Mucosa of stomach (tissue), 1 donor: ENCODE data around the gene SDR39U1.
"Not testable (repeated sequence)": the region's sequence is repeated elsewhere in the genome, so short reads cannot be mapped to it uniquely, and the experiment has no call there.

ENCODE experiments used
- H3K27me3 ChIP-seq: one replicate; pipeline ENCODE4 v1.7.0; 2013; ENCODE audit warnings: mild to moderate bottlenecking, low read length; ENCODE audit not compliant: control insufficient read depth, insufficient read depth
- H3K36me3 ChIP-seq: one replicate; pipeline ENCODE4 v1.7.0; 2013; ENCODE audit warnings: low read length; ENCODE audit not compliant: control insufficient read depth, insufficient read depth
- H3K4me1 ChIP-seq: one replicate; pipeline ENCODE4 v1.7.0; 2013; ENCODE audit warnings: mild to moderate bottlenecking, low read length; ENCODE audit not compliant: control insufficient read depth, insufficient read depth
- H3K4me3 ChIP-seq: one replicate; pipeline ENCODE4 v1.7.0; 2013; ENCODE audit warnings: low read length
- H3K9ac ChIP-seq: one replicate; pipeline ENCODE4 v1.7.0; 2013; ENCODE audit warnings: mild to moderate bottlenecking, low read length, moderate library complexity
- H3K9me3 ChIP-seq: one replicate; pipeline ENCODE4 v1.7.0; 2013; ENCODE audit warnings: mild to moderate bottlenecking, low read length, moderate library complexity; ENCODE audit not compliant: control insufficient read depth
- donor health status: Pancreatic carcinoma.

SDR39U1 gene, protein sequence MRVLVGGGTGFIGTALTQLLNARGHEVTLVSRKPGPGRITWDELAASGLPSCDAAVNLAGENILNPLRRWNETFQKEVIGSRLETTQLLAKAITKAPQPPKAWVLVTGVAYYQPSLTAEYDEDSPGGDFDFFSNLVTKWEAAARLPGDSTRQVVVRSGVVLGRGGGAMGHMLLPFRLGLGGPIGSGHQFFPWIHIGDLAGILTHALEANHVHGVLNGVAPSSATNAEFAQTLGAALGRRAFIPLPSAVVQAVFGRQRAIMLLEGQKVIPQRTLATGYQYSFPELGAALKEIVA

DNA sequence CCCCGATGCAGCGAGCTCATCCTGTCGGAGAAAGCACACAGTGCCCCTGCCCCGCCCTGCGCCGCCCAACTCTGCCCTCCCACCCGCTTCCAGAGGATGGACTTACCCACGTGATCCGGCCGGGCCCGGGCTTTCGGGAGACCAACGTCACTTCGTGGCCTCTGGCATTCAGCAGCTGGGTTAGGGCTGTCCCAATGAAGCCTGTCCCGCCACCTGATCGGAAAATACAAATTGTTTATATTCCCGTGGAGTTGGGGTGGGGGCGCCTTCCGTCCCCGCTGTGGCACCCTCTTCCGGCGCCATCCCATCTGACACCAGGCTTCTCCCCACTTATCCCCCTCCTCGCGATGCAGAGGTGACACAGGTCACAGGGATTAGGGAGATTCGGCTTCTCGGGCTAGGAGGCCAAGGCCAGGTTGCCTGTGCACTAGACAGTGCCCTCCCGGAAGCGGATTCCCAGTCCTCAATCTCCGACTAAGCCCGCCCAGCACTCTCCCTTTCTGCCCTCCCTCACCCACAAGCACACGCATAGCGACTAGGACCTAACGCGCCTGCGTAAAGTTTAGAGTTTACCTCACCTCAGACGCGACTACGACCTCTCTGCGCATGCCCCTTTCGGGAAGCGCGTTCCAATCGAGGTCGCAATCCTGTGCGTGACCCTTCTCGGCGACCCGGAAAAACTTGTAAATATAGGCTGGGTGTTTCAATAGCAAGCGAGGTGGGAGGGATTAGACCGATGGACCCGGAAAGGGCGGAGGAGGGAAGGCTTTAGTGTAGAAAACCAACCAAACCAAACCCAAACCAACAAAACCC lies at the start of gene SDR39U1:
Gene SDR39U1, minus strand, starts transcription at position 537 of the 813 bp plus-strand sequence. Its CDS starts 7 bp downstream, at position 530.
- Histone ChIP-seq H3K36me3 (peaks cover 15% of the 10 kb centered on the region), H3K27me3 (no peaks in the 10 kb centered on the region), H3K9me3 (no peaks in the 10 kb centered on the region), H3K4me1 (peaks cover 17% of the 10 kb centered on the region), H3K4me3 (peak within 1 kb of the TSS; percentile 61), H3K9ac (peak within 1 kb of the TSS; percentile 91)

DNA sequence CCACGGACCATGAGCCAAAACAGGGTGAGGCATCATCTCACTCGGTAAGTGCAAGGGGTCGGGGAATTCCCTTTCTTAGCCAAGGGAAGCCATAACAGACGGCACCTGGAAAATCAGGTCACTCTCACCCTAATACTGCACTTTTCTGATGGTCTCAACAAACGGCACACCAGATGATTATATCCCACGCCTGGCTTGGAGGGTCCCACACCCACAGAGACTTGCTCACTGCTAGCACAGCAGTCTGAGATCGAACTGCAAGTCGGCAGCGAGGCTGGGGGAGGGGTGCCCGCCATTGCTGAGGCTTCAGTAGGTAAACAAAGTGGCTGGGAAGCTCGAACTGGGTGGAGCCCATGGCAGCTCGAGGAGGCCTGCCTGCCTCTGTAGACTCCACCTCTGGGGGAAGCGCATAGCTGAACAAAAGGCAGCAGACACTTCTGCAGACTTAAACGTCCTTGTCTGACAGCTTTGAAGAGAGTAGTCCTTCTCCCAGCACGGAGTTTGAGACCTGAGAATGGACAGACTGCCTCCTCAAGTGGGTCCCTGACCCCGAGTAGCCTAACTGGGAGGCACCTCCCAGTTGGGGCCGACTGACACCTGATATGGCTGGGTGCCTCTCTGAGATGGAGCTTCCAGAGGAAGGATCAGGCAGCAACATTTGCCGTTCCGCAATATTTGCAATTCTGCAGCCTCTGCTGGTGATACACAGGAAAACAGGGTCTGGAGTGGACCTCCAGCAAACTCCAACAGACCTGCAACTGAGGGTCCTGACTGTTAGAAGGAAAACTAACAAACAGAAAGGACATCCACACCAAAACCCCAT lies 49.2 kb upstream of the SDR39U1 start:
- not testable (repeated sequence) for H3K36me3 ChIP-seq, H3K9me3 ChIP-seq, H3K9ac ChIP-seq, H3K4me1 ChIP-seq, H3K4me3 ChIP-seq, H3K27me3 ChIP-seq

DNA sequence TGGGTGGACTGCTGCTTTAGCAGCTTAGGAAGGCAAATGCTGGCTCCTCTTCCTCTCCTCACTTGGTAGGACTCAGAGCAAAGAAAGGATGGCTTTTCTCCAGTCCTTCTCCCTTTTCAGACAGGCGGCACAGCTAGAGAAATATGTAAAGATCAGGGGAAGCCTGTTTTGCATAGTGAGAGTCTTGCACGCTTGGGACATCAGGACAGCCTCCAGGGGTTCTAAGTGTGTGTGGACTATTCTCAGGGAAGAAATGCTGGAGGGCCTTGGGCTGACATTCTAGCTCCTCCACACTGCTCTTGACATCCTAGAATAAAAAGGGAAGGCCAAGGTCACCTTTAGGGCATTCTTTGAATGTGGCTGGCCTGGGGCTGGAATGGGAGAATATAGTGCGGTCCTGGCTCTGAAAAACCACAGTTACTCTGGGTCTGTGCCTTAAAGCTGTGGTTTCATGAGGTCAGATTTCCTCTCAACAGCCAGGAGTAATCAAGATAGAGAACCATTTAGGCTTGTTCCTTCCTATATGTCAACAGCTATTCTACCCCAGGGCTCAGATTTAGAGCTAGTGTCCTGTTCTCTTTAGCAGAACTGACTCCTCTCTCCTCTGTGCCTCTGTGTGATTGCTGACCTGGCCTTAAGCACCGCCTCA lies 41.2 kb upstream of the SDR39U1 start:
- Histone ChIP-seq H3K36me3 (no peaks in the 10 kb centered on the region), H3K4me1 (peaks cover 4% of the 10 kb centered on the region), H3K9ac (no peak overlapping the region), H3K9me3 (no peaks in the 10 kb centered on the region), H3K4me3 (no peak overlapping the region), H3K27me3 (no peaks in the 10 kb centered on the region)

DNA sequence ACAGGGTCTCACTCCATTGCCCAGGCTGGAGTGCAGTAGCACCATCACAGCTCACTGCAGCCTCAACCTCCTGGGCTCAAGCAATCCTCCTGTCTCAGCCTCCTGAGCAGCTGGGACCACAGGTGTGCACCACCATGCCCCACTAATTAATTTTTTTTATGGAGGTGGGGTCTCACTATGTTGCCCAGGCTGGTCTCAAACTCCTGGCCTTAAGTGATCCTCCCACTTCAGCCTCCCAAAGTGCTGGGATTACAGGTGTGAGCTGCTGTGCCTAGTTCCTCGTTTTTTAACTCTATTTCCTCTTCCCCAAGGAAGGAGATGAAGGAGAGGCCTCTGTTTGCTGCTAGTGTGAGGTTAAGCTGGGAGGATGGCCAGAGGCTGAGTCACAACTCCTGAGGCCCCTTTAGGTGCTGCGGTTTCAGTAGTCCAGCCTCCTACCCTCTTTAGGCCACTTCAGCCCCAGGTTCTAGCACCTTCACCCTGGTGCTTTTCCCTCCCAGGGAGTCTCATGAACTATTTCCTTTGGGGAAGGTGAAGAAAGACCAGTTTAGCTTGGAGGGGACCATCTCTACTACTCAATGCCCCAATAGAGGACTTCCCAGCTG lies 40.2 kb upstream of the SDR39U1 start:
- not testable (repeated sequence) for H3K9me3 ChIP-seq, H3K4me1 ChIP-seq, H3K4me3 ChIP-seq, H3K27me3 ChIP-seq, H3K9ac ChIP-seq, H3K36me3 ChIP-seq

DNA sequence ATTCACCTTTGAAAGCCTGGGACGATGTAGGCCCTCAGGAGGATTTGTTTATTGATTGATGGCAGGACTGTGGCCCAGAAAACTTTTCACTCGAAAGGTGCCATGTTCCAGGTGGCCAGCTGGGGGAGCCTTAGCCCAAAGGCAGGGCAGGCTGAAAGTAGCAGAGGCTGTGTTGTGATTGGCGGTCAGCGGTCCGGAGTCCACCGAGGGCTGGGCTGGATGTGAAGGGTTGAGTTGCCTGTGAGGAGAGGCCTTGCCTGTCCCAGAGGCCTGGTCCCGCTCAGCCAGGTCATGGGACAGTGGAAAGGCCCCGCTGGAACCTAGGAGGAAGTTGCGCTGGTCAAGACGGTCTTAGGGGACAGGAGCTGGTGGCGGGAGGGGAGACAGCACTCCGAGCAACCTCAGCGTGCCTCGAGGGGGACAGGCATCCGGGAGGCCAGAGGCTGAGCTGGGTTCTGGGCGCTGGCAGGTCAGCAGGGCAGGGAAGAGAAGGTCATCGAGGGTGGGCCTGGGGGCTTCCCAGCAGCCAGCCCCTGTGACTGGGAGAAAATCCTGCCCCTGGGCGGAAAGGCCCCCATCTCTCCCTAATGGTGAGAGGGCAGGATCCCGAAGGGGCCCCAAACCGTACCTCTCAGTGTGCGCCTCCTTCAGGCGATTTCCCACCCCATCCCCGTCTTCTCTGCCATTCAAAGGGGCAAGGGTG lies 39.2 kb upstream of the SDR39U1 start:
- Histone ChIP-seq H3K4me3 (no peak overlapping the region), H3K36me3 (no peaks in the 10 kb centered on the region)

DNA sequence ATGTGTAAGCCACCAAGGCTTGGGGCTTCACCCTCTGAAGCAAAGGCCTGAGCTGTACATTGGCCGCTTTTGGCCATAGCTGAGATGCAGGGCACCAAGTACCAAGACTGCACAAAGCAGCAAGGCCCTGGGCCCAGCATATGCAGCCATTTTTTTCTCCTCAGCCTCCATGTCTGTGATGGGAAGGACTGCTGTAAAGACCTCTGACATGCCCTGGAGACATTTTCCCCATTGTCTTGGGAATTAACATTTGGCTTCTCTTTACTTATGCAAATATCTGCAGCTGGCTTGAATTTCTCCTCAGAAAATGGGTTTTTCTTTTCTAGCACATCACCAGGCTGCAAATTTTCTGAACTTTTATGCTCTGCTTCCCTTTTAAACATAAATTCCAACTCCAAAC lies 37.4 kb upstream of the SDR39U1 start:
- not testable (repeated sequence) for H3K9me3 ChIP-seq, H3K4me3 ChIP-seq, H3K27me3 ChIP-seq, H3K9ac ChIP-seq, H3K36me3 ChIP-seq, H3K4me1 ChIP-seq

More for the DNA sequence above, 39.2 kb upstream of the SDR39U1 start:
- Histone ChIP-seq H3K27me3 (no peaks in the 10 kb centered on the region), H3K4me1 (peaks cover 4% of the 10 kb centered on the region), H3K9ac (no peak overlapping the region), H3K9me3 (no peaks in the 10 kb centered on the region)

DNA sequence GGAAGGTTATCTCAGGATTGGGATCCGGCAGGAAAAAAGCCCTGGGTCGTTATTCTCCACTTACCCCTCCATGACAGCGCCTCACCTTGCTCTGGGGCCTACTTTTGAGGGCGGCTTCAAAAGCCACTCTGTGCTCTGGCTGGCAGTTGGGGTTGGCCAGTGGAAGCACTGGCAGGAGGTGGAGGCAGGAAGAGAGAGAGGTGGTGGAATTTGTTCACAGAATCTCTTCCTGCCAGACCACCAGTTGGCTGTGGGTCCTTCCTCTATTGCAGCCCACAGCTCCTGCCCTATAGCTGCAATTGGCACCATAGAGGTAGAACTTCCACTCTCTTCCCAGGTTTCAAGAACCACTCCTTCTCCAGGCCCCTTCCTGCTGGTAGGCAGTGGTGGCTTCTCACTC lies 32.7 kb upstream of the SDR39U1 start:
- Histone ChIP-seq H3K9ac (no peak overlapping the region), H3K4me1 (no peaks in the 10 kb centered on the region), H3K9me3 (no peaks in the 10 kb centered on the region), H3K36me3 (no peaks in the 10 kb centered on the region), H3K27me3 (no peaks in the 10 kb centered on the region), H3K4me3 (no peak overlapping the region)

DNA sequence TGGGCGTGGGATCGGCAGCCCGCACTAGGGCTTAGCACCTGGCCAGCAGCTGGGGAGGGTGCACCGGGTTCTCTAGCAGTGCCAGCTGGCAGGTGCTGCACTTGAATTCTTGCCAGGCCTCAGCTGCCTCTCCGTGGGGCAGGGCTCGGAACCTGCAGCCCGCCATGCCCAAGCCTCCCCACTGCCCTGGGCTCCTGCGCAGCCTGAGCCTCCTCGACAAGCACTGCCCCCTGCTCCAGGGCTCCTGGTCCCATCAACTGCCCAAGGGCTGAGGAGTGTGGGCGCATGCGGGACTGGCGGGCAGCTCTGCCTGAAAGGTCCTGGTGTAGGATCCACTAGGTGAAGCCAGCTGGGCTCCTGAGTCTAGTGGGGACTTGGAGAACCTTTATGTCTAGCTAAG lies 30.6 kb upstream of the SDR39U1 start:
- H3K9ac ChIP-seq = no peak overlapping the region
- H3K9me3 ChIP-seq = no peaks in the 10 kb centered on the region
- H3K36me3 ChIP-seq = no peaks in the 10 kb centered on the region
- no peaks in the 10 kb centered on the region for H3K27me3 ChIP-seq
- H3K4me3 ChIP-seq = no peak overlapping the region
- no peaks in the 10 kb centered on the region for H3K4me1 ChIP-seq

DNA sequence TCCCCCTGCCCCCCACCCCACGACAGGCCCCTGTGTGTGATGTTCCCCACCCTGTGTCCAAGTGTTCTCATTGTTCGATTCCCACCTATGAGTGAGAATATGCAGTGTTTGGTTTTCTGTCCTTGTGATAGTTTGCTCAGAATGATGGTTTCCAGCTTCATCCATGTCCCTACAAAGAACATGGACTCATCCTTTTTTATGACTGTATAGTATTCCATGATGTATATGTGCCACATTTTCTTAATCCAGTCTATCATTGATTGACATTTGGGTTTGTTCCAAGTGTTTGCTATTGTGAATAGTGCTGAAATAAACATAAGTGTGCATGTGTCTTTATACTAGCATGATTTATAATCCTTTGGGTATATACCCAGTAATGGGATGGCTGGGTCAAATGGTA lies 27.9 kb upstream of the SDR39U1 start:
- H3K9ac ChIP-seq, H3K27me3 ChIP-seq, H3K9me3 ChIP-seq, H3K4me1 ChIP-seq, H3K4me3 ChIP-seq, H3K36me3 ChIP-seq: not testable (repeated sequence)

DNA sequence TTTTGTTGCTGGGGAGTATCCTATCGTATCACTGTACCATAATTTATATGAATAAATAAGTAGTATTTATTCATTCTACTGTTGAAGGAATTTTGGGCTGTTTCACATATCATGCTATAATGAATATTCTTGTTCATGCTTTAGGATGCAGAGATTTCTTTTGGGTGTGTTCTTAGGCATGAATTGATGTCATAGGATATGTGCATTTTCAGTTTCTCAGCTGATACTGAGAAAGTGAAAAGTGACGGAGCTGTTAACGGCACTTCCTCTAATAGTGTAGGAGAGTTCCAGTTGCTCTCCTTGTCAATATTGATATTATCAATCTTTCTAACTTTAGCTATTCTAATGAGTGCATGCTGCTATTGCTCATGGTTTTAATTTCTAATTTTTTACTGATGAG lies 23.2 kb upstream of the SDR39U1 start:
- Histone ChIP-seq H3K9ac (no peak overlapping the region), H3K36me3 (no peaks in the 10 kb centered on the region), H3K9me3 (no peaks in the 10 kb centered on the region), H3K27me3 (no peaks in the 10 kb centered on the region), H3K4me3 (no peak overlapping the region), H3K4me1 (no peaks in the 10 kb centered on the region)

DNA sequence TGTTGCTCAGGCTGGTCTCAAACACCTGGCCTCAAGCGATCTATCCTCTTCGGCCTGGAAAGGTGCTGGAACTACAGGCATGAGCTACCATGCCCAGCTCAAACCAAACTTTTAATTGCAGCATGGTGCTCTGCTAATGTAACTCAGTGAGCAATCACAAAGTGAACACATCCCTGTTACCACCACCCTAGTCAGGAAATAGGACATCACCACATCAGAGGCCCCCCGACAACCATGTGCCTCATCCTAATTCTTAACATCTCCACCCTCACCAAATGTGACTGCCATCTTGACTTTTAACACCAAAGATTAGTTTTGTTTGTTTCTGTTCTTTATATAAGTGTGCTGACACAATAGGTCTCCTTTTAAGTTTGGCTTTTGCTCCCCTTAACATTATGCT lies 22.8 kb upstream of the SDR39U1 start:
- Histone ChIP-seq H3K36me3 (no peaks in the 10 kb centered on the region), H3K4me3 (no peak overlapping the region), H3K4me1 (no peaks in the 10 kb centered on the region), H3K9me3 (no peaks in the 10 kb centered on the region), H3K27me3 (no peaks in the 10 kb centered on the region), H3K9ac (no peak overlapping the region)
